Psoas muscle (tissue), 8 donors: Measurements from ENCODE around the gene BBLN. TPM values are rescaled to one million over a fixed set of nuclear protein-coding genes. Genes with fewer than 3 reads are reported as not detected.
A peak's percentile ranks its signal among the peaks of the same experiment; 100 is the strongest.
"Not testable (repeated sequence)": the region's sequence is repeated elsewhere in the genome, so short reads cannot be mapped to it uniquely, and the experiment has no call there.

Source experiments
- ATAC-seq, 4 donors: fragments of 200-7000 bp; cut with Tn5 transposase; one replicate each; pipeline ENCODE4 v1.9.1; 2020; ENCODE audit warnings: moderate library complexity in 3 of 4, mild to moderate bottlenecking in 2 of 4
- DNase-seq, 2 donors: peaks; one replicate each; pipeline ENCODE4 v3.0.0-alpha.2; 2020
- H3K27ac ChIP-seq: fragments of 200-600 bp; one replicate; pipeline ENCODE4 v1.8.0; 2022
- H3K27me3 ChIP-seq, 3 donors: fragments of 200-600 bp in 1 of 3; one replicate each; pipeline versions ENCODE4 v1.6.1 to v1.8.0; 2013 to 2022; ENCODE audit warnings: low read length in 2 of 3, mild to moderate bottlenecking in 2 of 3, moderate library complexity in 1 of 3; ENCODE audit not compliant: insufficient read depth in 3 of 3
- H3K36me3 ChIP-seq, 2 donors: fragments of 200-600 bp in 1 of 2; one replicate each; pipeline versions ENCODE4 v1.6.1 to v1.8.0; 2013 to 2022; ENCODE audit warnings: low read depth in 1 of 2, mild to moderate bottlenecking in 1 of 2, moderate library complexity in 1 of 2; ENCODE audit not compliant: insufficient read depth in 1 of 2
- H3K4me1 ChIP-seq: fragments of 200-600 bp; one replicate; pipeline ENCODE4 v1.8.0; 2022
- H3K4me3 ChIP-seq: fragments of 200-600 bp; one replicate; pipeline ENCODE4 v1.8.0; 2022; ENCODE audit warnings: mild to moderate bottlenecking
- H3K9me3 ChIP-seq: fragments of 200-600 bp; one replicate; pipeline ENCODE4 v1.8.0; 2022
- CTCF ChIP-seq: fragments of 200-600 bp; IDR thresholded peaks from one replicate; pipeline ENCODE4 v1.8.0; 2022; ENCODE audit warnings: antibody characterized with exemption
- WGBS, 3 donors: extraction: QIAGEN DNeasy Blood & Tissue Kit; methylation state at CpG; one replicate each; pipeline versions ENCODE4 v1.1.6 to v1.1.7; 2013; 5-methylcytosine and 5-hydroxymethylcytosine counted together
- intact Hi-C, 2 donors: fragments of 100-400 bp; cut with DNase I; formaldehyde crosslinking; loops; one replicate each; pipeline versions ENCODE4 v1.11.0 to v1.14.2; 2022
- polyA plus RNA-seq, 3 donors: library from polyadenylated mRNA; stranded (reverse); fragments of 200-250 nt; gene quantifications; one replicate each; pipeline ENCODE4 v1.2.3, GENCODE V29; 2013
- total RNA-seq, 4 donors: library from RNA; stranded (reverse); fragmentation: NEBNext Ultra II Directional in 2 of 4; extraction: Animal tissue kit (Norgen Biotek cat#: 25700) in 2 of 4; gene quantifications; one replicate each; pipeline versions ENCODE4 v1.2.1 to v1.2.4, GENCODE V29; 2021 to 2023
- donor health status: healthy with polysubstance abuse.
- donor health status: DM: no; HTN: no; CAD: no; lungs with moderate emphysema.
- donor health status: Bipolar disorder and iron deficiency.
- donor health status: healthy.
- donor health status: DM: yes; HTN: yes; CAD: no.
- donor health status: DM: no; HTN: no; CAD: no.
- donor health status: DM: no; HTN: no; CAD: no.
- donor health status: DM: yes; HTN: yes; CAD: no.

BBLN gene
- total and polyA plus RNA-seq, 7 donors = 14.0 to 36.2 (median 21.3) TPM

- H3K27ac ChIP-seq, H3K9me3 ChIP-seq, H3K4me3 ChIP-seq, H3K27me3 ChIP-seq, H3K4me1 ChIP-seq, intact Hi-C loops: not testable (repeated sequence)
- peak; percentile 52 for TF ChIP-seq CTCF
- H3K36me3 ChIP-seq = peaks cover 0 to 91% of the 10 kb centered on the region in 2 donors
- DNase-seq (peak; percentile 65 to 76), ATAC-seq (peak in 1 of 4 donors; percentile 46)
- 23 to 46% (median 36%) methylated on average over 9 to 12 of the region's 12 CpGs for WGBS, 3 donors
Measured at GRCh38 chr9:128181480-128181879, 21.4 kb downstream of the BBLN start.

GRCh38 chr9:128182893-128183588, 23.0 kb downstream of the BBLN start:
- no peak overlapping the region for H3K4me3 ChIP-seq
- H3K4me1 ChIP-seq = no peaks in the 10 kb centered on the region
- H3K9me3 ChIP-seq = no peaks in the 10 kb centered on the region
- peaks cover 0 to 91% of the 10 kb centered on the region in 2 donors for H3K36me3 ChIP-seq
- DNase-seq (no peak), ATAC-seq (no peak)
- intact Hi-C loops = no loop called here
- no peaks in the 10 kb centered on the region for H3K27me3 ChIP-seq
- no peak overlapping the region for H3K27ac ChIP-seq
- TF ChIP-seq CTCF = no peak
- WGBS, 3 donors = 88 to 93% (median 89%) methylated on average over 12 of the region's 12 CpGs

- H3K9me3 ChIP-seq = no peaks in the 10 kb centered on the region
- peaks cover 8% of the 10 kb centered on the region for H3K4me1 ChIP-seq
- intact Hi-C loops = no loop called here
- TF ChIP-seq CTCF = no peak
- DNase-seq (no peak), ATAC-seq (no peak)
- peaks cover 0 to 84% of the 10 kb centered on the region in 2 donors for H3K36me3 ChIP-seq
- no peaks in the 10 kb centered on the region for H3K27me3 ChIP-seq
- no peak overlapping the region for H3K27ac ChIP-seq
- H3K4me3 ChIP-seq = no peak overlapping the region
- WGBS, 3 donors = 95 to 98% (median 97%) methylated on average over 11 of the region's 11 CpGs
Measured at GRCh38 chr9:128185979-128186965, 26.2 kb downstream of the BBLN start.

GRCh38 chr9:128187361-128187760, 27.3 kb downstream of the BBLN start:
- peaks cover 8% of the 10 kb centered on the region for H3K4me1 ChIP-seq
- H3K4me3 ChIP-seq = no peak overlapping the region
- intact Hi-C loops = no loop called here
- TF ChIP-seq CTCF = no peak
- ATAC-seq = no peak
- 93 to 95% (median 93%) methylated on average over 2 of the region's 2 CpGs for WGBS, 3 donors
- no peaks in the 10 kb centered on the region for H3K27me3 ChIP-seq
- peaks cover 0 to 81% of the 10 kb centered on the region in 2 donors for H3K36me3 ChIP-seq
- H3K27ac ChIP-seq = no peak overlapping the region
- no peak for DNase-seq
- H3K9me3 ChIP-seq = no peaks in the 10 kb centered on the region
